ENCODE results near the gene ADAMTS9.
"Not testable (repeated sequence)": the region's sequence is repeated elsewhere in the genome, so short reads cannot be mapped to it uniquely, and the experiment has no call there.

Gene ADAMTS9

DNA sequence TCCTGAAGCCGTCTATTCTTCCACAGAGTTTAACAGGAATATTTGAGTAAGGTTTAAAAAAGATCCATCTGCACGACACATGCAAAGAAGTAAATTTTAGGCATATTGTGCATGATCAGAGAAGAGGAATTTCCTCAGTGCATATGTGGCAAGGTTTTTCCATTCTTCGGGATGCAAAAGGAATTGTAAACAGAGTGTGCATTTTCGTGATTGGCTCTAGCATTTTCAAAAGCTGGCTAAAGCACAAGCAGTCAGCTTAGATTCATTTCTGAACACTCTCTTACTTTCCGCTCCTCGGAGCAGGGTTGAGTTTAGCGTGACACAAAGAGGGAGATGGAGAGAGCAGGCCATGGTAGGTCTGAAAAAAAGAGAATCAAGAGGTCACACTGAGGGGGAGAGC lies 128.2 kb downstream of the ADAMTS9 start:
- no peak overlapping the region for H3K4me3 Mint-ChIP-seq
- ATAC-seq (no peak), DNase-seq (no peak)
- H3K4me1 Mint-ChIP-seq: no peaks in the 10 kb centered on the region
- H3K9me3 Mint-ChIP-seq: no peaks in the 10 kb centered on the region
- no peak overlapping the region for H3K27ac Mint-ChIP-seq
- H3K27me3 Mint-ChIP-seq: peaks cover 9% of the 10 kb centered on the region

DNA sequence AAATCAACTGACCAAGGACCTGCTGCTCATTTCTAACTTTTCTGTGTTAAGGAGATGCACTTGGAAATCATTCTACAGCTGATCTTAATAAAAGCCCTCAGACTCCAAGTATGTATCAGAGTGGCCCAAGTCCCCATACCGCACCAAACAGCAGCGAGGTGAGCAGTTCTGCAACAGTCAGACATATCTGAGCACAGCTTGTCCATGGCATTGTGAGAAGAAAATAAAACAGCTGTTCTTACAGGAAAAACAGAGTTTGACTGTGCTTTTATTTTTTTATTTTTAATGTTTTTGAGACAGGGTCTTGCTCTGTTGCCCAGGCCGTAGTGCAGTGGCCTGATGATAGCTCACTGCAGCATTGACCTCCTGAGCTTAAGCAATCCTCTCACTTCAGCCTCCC lies 131.8 kb downstream of the ADAMTS9 start:
- H3K4me1 Mint-ChIP-seq: no peaks in the 10 kb centered on the region
- no peaks in the 10 kb centered on the region for H3K9me3 Mint-ChIP-seq
- H3K4me3 Mint-ChIP-seq: no peak overlapping the region
- peaks cover 9% of the 10 kb centered on the region for H3K27me3 Mint-ChIP-seq
- DNase-seq (no peak), ATAC-seq (no peak)
- H3K27ac Mint-ChIP-seq: no peak overlapping the region

DNA sequence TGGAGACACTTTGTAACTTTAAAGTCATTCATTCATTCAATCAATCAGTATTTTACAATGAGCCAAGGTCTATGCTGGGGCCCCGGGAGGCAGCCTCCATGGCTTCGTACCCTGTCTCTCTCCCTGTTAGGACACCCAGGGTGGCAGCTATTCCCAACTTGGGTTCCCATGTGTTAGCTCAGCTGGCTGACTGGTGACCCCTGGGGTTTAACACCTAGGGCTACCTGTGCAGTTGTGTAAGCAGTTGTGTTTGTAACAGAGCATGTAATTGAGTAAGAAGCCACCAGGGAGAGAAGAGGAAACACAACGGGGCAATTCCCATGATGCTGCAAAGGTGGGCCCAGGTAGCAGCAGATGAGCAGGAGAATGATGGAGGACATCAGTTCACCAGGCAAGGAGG lies 132.4 kb downstream of the ADAMTS9 start:
- DNase-seq (no peak), ATAC-seq (no peak)
- Mint-ChIP-seq H3K27me3 (peaks cover 9% of the 10 kb centered on the region), H3K4me3 (no peak overlapping the region), H3K4me1 (no peaks in the 10 kb centered on the region), H3K9me3 (no peaks in the 10 kb centered on the region), H3K27ac (no peak overlapping the region)

DNA sequence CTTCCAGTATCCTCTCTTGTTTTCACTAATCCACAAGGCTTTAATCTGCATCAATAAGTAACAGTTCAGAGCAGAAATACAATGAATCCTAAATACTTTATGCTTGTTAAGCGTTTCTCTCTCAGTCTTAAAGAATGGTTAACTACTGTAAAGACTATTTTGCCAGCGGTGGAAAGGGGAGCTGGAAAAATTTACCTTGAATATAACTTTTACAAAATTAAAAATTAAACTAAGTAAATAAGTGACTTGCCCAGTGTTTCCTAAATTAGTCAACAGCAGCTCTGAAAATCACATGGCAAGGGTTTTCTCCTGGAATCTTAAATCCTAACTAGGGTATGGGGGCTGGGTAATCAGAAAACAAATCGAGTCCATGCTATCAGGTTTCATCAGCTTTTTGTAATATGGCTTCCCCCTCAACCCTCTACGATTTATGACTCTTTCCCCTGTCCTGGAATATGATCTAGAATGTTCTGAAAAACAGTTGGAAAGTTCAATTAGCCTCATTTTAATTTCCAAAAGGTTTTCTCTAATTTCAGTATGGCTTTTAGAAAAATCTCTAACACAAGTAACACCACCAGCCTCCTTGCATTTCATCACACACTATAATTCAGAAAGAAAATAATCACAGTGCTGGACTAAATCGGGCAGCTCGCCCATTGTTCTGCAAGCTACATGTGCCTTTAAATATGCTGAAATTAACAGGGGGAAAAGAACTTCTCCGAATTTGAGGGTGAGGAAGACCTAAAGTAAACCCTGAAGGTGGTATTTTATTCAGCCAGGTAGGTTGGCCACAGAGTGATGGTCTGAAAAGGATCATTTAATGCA lies 133.5 kb downstream of the ADAMTS9 start:
- Mint-ChIP-seq H3K4me3 (no peak overlapping the region), H3K27me3 (peaks cover 9% of the 10 kb centered on the region), H3K9me3 (no peaks in the 10 kb centered on the region), H3K4me1 (no peaks in the 10 kb centered on the region), H3K27ac (no peak overlapping the region)
- DNase-seq (no peak), ATAC-seq (no peak)

DNA sequence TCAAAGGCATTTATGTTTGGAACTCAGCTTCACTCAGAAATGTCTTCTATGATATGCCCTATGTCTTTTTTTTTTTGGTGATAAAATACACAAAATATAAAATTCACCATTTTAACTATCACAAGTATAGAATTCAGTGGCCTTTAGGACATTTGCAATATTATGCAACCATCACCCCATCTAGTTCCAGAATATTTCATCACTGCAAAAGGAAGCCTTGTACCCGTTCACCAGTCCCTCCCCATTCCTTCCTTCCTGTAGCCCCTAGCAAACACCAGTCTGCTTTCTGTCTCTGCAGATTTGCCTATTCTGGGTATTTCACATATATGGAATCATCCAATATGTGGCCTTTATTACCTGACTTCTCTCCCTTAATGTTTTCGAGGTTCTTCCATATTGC lies 134.8 kb downstream of the ADAMTS9 start:
- Mint-ChIP-seq H3K9me3 (no peaks in the 10 kb centered on the region), H3K4me1 (no peaks in the 10 kb centered on the region), H3K27ac (no peak overlapping the region), H3K27me3 (peaks cover 9% of the 10 kb centered on the region), H3K4me3 (no peak overlapping the region)
- ATAC-seq (no peak), DNase-seq (no peak)

DNA sequence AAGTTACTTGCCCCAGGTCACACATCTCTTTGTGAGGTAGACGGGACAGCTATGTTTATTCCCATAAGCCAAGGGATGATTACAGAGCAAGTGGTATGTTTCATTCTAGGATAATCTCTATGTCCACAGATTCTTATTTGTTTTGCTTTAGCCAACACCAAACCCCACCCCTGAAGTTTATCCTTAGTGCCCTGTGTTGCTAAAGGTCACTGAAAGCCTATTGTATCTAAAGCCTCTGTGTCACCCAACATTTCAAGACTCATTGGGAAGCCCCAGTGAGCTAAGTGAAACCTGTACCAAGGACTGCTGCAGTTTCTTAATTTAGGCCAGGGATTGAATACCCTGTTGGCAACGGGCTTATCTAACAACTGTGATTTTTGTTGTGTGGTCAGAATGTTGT lies 135.6 kb downstream of the ADAMTS9 start:
- no peaks in the 10 kb centered on the region for H3K4me1 Mint-ChIP-seq
- no peak for DNase-seq
- H3K27me3 Mint-ChIP-seq: peaks cover 9% of the 10 kb centered on the region
- ATAC-seq: no peak
- H3K27ac Mint-ChIP-seq: no peak overlapping the region
- no peaks in the 10 kb centered on the region for H3K9me3 Mint-ChIP-seq
- H3K4me3 Mint-ChIP-seq: no peak overlapping the region

DNA sequence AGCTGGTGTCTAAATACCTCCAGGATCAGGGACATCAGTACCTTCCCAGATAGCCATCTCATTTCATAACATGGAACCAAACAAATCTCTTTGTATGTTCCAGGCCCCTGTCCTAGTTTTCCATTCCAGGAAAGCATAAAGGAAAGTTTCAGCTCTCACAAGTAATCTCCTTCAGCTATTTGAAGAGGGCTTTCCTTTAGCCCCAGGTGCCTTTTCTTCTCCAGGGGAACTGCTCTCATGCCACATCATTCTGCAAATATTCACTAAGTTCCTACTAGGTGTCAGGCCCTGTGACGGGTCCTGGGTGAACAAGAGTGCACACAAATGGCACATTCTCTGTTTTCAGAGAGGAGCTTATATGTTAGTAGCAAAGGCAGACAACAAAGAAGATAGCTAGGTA lies 136.1 kb downstream of the ADAMTS9 start:
- Mint-ChIP-seq H3K27ac (no peak overlapping the region), H3K27me3 (peaks cover 9% of the 10 kb centered on the region), H3K4me3 (no peak overlapping the region), H3K9me3 (no peaks in the 10 kb centered on the region), H3K4me1 (no peaks in the 10 kb centered on the region)
- DNase-seq: no peak
- ATAC-seq: no peak

DNA sequence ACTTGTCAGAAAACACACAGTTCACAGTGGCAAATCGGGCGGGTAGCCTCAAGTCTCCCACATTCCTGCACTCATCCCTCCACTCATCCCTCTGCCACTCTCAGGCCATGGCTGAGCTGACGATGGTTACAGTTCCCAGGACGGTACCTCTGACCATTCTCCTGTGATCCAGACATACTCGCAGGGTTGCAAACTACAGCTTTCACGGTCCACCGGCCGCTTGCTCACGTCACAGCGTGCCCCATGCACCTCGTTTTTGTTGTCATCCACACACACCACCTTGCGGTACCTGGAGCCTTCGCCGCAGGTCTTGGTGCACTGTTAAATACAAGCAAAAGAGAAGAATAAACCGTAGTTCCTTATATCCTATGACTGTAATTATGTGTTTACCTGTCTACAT lies 137.1 kb downstream of the ADAMTS9 start:
- DNase-seq: no peak
- peaks cover 8% of the 10 kb centered on the region for H3K27me3 Mint-ChIP-seq
- H3K27ac Mint-ChIP-seq: no peak overlapping the region
- H3K4me3 Mint-ChIP-seq: no peak overlapping the region
- H3K9me3 Mint-ChIP-seq: no peaks in the 10 kb centered on the region
- H3K4me1 Mint-ChIP-seq: no peaks in the 10 kb centered on the region
- no peak for ATAC-seq

DNA sequence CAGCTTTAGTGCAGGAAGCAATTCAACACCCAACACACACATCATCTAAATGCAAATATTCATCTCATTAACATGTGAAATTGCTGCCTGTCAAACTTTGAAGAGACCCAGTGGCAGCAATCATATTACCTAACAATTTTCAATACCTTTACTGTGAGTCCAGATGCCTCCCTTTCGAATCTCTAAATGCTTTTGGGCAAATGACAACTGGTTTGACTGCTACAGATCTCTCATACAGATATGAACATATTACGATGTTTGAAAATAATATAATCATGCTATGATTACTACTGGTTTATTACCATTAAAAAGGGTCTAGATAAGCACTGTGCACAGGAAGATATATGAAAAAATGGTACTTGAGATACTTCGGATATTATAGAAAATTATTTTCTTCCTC lies 137.9 kb downstream of the ADAMTS9 start:
- Mint-ChIP-seq H3K9me3 (no peaks in the 10 kb centered on the region), H3K27me3 (no peaks in the 10 kb centered on the region), H3K4me3 (no peak overlapping the region), H3K4me1 (no peaks in the 10 kb centered on the region), H3K27ac (no peak overlapping the region)
- ATAC-seq (no peak), DNase-seq (no peak)

DNA sequence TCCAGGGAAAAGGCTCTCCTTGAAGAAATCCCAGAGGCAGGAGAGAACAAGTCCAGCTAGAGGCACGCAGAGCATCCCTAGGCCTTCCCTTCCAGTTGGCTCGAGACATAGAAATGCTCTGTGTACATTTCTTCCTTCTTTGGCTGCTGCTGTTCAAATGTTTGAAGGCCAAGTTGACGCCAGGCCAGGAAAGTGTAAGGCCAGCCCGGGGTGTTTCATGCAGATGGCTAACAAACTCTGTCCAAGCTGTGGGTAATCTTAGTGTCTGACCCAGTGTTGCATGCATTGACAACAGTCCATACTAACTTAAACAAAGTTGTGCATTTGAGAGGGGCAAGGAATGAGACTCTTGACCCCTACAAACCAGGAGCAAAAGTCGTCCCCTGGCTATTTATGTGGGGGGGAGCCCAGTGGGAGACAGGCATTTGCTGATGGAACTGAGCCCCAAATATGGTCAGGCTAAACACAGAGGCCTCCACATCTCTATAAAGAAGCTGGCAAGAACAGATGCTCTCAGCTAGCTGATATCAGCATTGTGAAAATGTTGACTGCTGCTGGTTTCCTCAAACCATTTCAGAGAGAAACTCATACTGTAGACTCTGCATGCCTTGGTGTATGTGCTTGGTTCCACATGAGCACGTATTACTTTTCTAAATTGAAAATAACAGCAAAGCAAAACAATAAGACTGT lies 139.5 kb downstream of the ADAMTS9 start:
- Mint-ChIP-seq H3K4me3 (no peak overlapping the region), H3K27ac (no peak overlapping the region), H3K27me3 (no peaks in the 10 kb centered on the region), H3K9me3 (no peaks in the 10 kb centered on the region), H3K4me1 (no peaks in the 10 kb centered on the region)
- no peak for DNase-seq
- no peak for ATAC-seq

DNA sequence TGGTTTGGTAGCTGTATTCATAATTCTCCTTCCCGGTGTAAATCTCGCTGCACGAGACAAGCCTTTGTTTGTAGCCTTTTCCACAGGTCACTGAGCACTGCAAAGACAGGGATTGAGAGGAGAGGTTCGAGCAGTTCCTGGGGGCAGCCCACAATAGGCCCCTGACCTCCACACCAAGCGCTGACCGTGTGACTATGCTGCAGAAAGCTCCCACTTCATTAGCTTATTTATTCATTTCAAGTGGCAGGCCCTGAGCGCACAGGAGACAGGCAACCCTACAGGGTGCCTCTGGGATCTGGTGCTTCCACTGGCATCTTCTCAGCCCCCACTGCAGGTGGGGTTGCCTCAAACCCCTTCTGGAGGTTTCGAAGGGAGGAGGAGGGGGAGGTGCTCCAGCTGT lies 140.9 kb downstream of the ADAMTS9 start:
- Mint-ChIP-seq H3K9me3 (no peaks in the 10 kb centered on the region), H3K27ac (no peak overlapping the region)
- ATAC-seq: no peak

DNA sequence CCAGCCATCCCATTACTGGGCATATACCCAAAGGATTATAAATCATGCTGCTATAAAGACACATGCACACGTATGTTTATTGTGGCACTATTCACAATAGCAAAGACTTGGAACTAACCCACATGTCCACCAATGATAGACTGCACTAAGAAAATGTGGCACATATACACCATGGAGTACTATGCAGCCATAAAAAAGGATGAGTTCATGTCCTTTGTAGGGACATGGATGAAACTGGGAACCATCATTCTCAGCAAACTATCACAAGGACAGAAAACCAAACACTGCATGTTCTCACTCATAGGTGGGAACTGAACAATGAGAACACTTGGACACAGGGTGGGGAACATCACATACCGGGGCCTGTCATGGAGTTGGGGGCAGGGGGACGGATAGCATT lies 142.6 kb downstream of the ADAMTS9 start:
- not testable (repeated sequence) for H3K4me1 Mint-ChIP-seq, ATAC-seq, H3K27ac Mint-ChIP-seq, DNase-seq, H3K9me3 Mint-ChIP-seq, H3K4me3 Mint-ChIP-seq, H3K27me3 Mint-ChIP-seq

More for the DNA sequence above, 140.9 kb downstream of the ADAMTS9 start:
- DNase-seq: no peak
- no peak overlapping the region for H3K4me3 Mint-ChIP-seq
- no peaks in the 10 kb centered on the region for H3K4me1 Mint-ChIP-seq
- H3K27me3 Mint-ChIP-seq: no peaks in the 10 kb centered on the region

DNA sequence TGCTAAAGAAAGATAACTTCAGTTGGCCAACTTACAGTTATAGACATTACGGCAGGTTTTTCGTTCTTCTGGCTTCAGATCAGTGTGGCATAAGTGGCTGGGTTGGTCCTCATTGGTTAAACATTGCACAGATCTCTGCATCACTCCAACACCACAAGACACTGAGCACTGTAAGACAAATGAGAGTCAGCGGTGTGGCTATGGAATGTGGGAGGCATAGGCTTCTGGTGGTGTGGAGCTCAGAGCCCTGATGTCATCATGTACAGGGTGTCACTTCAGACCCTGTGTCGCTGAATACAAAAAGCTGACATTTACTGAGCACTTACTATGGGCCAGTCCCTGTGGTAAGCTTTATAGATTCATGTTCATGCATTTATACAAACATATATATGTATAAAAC lies 146.0 kb downstream of the ADAMTS9 start:
- H3K4me1 Mint-ChIP-seq: no peaks in the 10 kb centered on the region
- H3K27ac Mint-ChIP-seq: no peak overlapping the region
- no peaks in the 10 kb centered on the region for H3K9me3 Mint-ChIP-seq
- no peak overlapping the region for H3K4me3 Mint-ChIP-seq
- DNase-seq (no peak), ATAC-seq (no peak)
- H3K27me3 Mint-ChIP-seq: peaks cover 14% of the 10 kb centered on the region

DNA sequence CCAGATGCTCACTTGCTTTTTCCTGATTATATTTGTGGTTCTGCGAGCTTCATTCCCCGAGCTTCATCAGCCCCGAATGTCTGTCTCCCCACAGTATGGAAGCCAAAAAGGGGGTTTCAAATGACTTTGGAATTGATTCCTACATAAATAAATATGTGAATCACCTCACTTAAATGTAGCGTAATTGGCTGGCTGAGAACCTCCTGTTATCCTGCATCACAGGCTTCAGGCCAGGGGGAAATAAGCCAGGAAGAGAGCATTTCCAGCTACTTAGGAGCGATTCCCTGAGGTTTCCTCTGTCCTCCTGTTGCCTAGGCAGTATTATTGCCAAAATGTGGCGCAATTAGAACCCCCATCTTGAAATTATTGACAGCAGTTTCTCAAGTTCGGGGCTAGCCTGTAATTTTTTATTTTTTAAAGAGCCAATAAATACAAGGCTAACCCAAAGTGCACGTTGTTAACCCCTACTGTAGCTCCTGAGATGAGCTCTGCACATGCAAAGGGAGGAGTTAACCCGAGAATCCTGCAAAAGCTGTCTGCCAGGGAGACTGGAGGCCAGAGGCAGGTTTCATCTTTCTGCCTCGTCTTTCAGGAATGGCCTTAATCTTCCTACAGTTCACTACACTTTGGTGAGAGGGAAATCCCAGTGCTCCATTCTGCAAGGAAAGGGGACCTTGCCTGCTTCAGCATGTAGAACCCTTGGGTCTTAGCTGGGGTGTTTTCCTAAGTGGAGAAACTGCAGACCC lies 148.2 kb downstream of the ADAMTS9 start:
- no peak overlapping the region for H3K27ac Mint-ChIP-seq
- no peak overlapping the region for H3K4me3 Mint-ChIP-seq
- DNase-seq (no peak), ATAC-seq (no peak)
- no peaks in the 10 kb centered on the region for H3K9me3 Mint-ChIP-seq
- H3K4me1 Mint-ChIP-seq: no peaks in the 10 kb centered on the region
- peaks cover 23% of the 10 kb centered on the region for H3K27me3 Mint-ChIP-seq

DNA sequence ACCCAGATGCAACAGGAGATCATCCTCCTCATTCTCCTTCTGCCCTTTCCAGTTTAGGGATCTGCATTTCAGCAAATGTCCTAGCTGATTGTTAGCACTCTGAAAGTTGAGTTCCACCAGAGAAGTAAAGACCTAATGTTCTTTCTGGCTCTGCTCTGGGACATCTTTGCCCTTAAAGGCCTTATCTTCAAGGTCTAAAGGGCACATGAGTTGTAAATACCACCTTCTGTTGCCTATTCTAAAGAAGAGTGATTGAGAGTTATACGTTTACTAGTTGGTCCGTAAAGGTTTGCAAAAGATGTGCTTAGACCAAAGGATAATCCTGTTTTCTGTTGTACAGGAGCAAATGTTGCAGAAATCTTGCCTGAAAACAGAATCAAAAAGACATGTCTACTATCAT lies 151.6 kb downstream of the ADAMTS9 start:
- Mint-ChIP-seq H3K9me3 (no peaks in the 10 kb centered on the region), H3K27ac (no peak overlapping the region), H3K4me3 (no peak overlapping the region), H3K27me3 (peaks cover 38% of the 10 kb centered on the region), H3K4me1 (no peaks in the 10 kb centered on the region)
- DNase-seq (no peak), ATAC-seq (no peak)

Measured in stimulated activated naive CD8-positive, alpha-beta T cell treated with anti-CD3 and anti-CD28 coated beads, Interleukin-15, amount 100 ng/mL, for 72 hours (primary cell).